Neural cell (in vitro differentiated cells): Measurements from ENCODE around the gene G2E3.

Experiments
- CTCF ChIP-seq: fragments of 450-650 bp; IDR thresholded peaks from 2 replicates; pipeline ENCODE4 v1.5.1; 2014; ENCODE audit warnings: antibody characterized with exemption, mild to moderate bottlenecking, moderate library complexity; ENCODE audit not compliant: poor library complexity, severe bottlenecking
- MXI1 ChIP-seq: fragments of 450-650 bp; conservative IDR thresholded peaks from 2 replicates; pipeline ENCODE4 v1.6.1; 2014; ENCODE audit warnings: antibody characterized with exemption, mild to moderate bottlenecking; ENCODE audit not compliant: poor library complexity, severe bottlenecking
- RAD21 ChIP-seq: fragments of 450-650 bp; conservative IDR thresholded peaks from 2 replicates; pipeline ENCODE4 v1.6.1; 2014; ENCODE audit warnings: antibody characterized with exemption, mild to moderate bottlenecking, moderate library complexity
- TF ChIP-seq, protein P1 (sequence below): IDR thresholded peaks from 2 replicates; pipeline ENCODE4 v1.6.1; 2012; ENCODE audit warnings: borderline replicate concordance

DNA sequence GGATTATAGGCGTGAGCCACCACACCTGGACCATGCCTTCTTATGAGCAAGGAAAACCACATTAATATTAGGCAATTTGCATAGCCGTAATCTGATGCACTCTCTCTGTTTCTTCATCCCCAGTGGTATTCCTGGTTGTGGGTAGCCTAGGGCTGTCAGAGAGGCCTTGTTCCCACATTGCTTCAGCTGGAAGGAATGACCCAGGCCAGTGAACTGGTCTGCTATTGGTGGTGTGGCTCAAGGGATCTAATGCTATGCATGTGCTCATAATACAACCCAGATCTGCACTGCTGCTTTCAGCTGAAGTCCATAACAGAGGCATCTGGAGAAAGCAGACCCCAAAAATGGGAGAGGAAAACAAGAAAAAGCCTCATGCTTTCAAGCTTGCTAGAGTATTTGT, 33.1 kb upstream of the G2E3 start:
- TF ChIP-seq CTCF, result no peak
- TF ChIP-seq RAD21, result no peak
- TF ChIP-seq, protein P1, sequence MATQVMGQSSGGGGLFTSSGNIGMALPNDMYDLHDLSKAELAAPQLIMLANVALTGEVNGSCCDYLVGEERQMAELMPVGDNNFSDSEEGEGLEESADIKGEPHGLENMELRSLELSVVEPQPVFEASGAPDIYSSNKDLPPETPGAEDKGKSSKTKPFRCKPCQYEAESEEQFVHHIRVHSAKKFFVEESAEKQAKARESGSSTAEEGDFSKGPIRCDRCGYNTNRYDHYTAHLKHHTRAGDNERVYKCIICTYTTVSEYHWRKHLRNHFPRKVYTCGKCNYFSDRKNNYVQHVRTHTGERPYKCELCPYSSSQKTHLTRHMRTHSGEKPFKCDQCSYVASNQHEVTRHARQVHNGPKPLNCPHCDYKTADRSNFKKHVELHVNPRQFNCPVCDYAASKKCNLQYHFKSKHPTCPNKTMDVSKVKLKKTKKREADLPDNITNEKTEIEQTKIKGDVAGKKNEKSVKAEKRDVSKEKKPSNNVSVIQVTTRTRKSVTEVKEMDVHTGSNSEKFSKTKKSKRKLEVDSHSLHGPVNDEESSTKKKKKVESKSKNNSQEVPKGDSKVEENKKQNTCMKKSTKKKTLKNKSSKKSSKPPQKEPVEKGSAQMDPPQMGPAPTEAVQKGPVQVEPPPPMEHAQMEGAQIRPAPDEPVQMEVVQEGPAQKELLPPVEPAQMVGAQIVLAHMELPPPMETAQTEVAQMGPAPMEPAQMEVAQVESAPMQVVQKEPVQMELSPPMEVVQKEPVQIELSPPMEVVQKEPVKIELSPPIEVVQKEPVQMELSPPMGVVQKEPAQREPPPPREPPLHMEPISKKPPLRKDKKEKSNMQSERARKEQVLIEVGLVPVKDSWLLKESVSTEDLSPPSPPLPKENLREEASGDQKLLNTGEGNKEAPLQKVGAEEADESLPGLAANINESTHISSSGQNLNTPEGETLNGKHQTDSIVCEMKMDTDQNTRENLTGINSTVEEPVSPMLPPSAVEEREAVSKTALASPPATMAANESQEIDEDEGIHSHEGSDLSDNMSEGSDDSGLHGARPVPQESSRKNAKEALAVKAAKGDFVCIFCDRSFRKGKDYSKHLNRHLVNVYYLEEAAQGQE, result no peak
- TF ChIP-seq MXI1, result no peak
